Natural killer cell (primary cell): Measurements from ENCODE around the gene SLCO4A1. TPM values are rescaled to one million over a fixed set of nuclear protein-coding genes. Genes with fewer than 3 reads are reported as not detected.

Experiments
- ATAC-seq, 3 donors: fragments of 150-1000 bp in 2 of 3; fragments of 200-7000 bp in 1 of 3; cut with Tn5 transposase; 1 replicate in 1 of 3; 2 replicates in 2 of 3; pipeline ENCODE4 v1.10.0; 2021; ENCODE audit warnings: mild to moderate bottlenecking in 2 of 3, moderate library complexity in 2 of 3
- DNase-seq, 2 donors: peaks; one replicate each; pipeline versions ENCODE4 v3.0.0 to v3.0.0-alpha.2; 2013 to 2021; ENCODE audit warnings: mixed read lengths in 1 of 2
- H3K27ac ChIP-seq: one replicate; pipeline ENCODE4 v1.5.1; 2013; ENCODE audit warnings: mild to moderate bottlenecking, low read length
- H3K27me3 ChIP-seq: one replicate; pipeline ENCODE4 v1.6.1; 2013; ENCODE audit warnings: low read length; ENCODE audit not compliant: control insufficient read depth, insufficient read depth
- H3K36me3 ChIP-seq: one replicate; pipeline ENCODE4 v1.6.1; 2013; ENCODE audit warnings: low read length; ENCODE audit not compliant: control insufficient read depth, insufficient read depth
- H3K4me1 ChIP-seq: one replicate; pipeline ENCODE4 v1.6.1; 2013; ENCODE audit warnings: low read length; ENCODE audit not compliant: control insufficient read depth, insufficient read depth
- H3K4me3 ChIP-seq: one replicate; pipeline ENCODE4 v1.5.1; 2013; ENCODE audit warnings: low read length
- H3K9me3 ChIP-seq: one replicate; pipeline ENCODE4 v1.6.1; 2013; ENCODE audit warnings: low read length; ENCODE audit not compliant: control insufficient read depth, insufficient read depth
- H3K27ac Mint-ChIP-seq, 2 donors: one replicate each; pipeline ENCODE4 v1.8.0; 2022; ENCODE audit warnings: mild to moderate bottlenecking in 2 of 2, mixed read lengths in 2 of 2, moderate library complexity in 1 of 2
- H3K27me3 Mint-ChIP-seq, 2 donors: one replicate each; pipeline ENCODE4 v1.8.0; 2022; ENCODE audit warnings: low read depth in 2 of 2, mixed read lengths in 2 of 2
- H3K36me3 Mint-ChIP-seq: one replicate; pipeline ENCODE4 v1.8.0; 2022; ENCODE audit warnings: mixed read lengths
- H3K4me1 Mint-ChIP-seq, 2 donors: one replicate each; pipeline ENCODE4 v1.8.0; 2022; ENCODE audit warnings: mixed read lengths in 2 of 2
- H3K4me3 Mint-ChIP-seq: one replicate; pipeline ENCODE4 v1.8.0; 2022; ENCODE audit warnings: mild to moderate bottlenecking, moderate library complexity, mixed read lengths
- H3K9me3 Mint-ChIP-seq, 2 donors: one replicate each; pipeline ENCODE4 v1.8.0; 2022; ENCODE audit warnings: mixed read lengths in 2 of 2
- CTCF ChIP-seq: fragments of 200-600 bp; IDR thresholded peaks from one replicate; pipeline ENCODE4 v1.8.0; 2022; ENCODE audit warnings: antibody characterized with exemption
- WGBS: methylation state at CpG from one replicate; pipeline ENCODE4 v1.1.7; 2013; ENCODE audit warnings: missing lambda C conversion rate; ENCODE audit not compliant: insufficient coverage; 5-methylcytosine and 5-hydroxymethylcytosine counted together
- intact Hi-C: fragments of 100-400 bp; cut with micrococcal nuclease; formaldehyde crosslinking; loops from one replicate; pipeline ENCODE4 v1.14.2; 2022
- total RNA-seq, 4 donors: library from RNA; stranded (reverse); fragments of 120-200 nt in 1 of 4; gene quantifications; one replicate each; pipeline versions ENCODE4 v1.2.3 to v1.2.4, GENCODE V29; 2013 to 2022

Gene SLCO4A1
- total RNA-seq, 3 donors from 2014 or later (not counting 1 experiment from before 2014, with no cell fraction given): 0.59 to 1.4 (median 1.1) TPM

- Mint-ChIP-seq H3K4me1 (peaks cover 5 to 18% of the 10 kb centered on the region in 2 donors), H3K4me3 (peak overlapping the region; percentile 85), H3K36me3 (no peaks in the 10 kb centered on the region), H3K27ac (peak overlapping the region in 1 of 2 donors; percentile 17), H3K27me3 (no peaks in the 10 kb centered on the region), H3K9me3 (no peaks in the 10 kb centered on the region)
- Histone ChIP-seq H3K4me3 (peak overlapping the region; percentile 17), H3K27ac (no peak overlapping the region), H3K27me3 (peaks cover 4% of the 10 kb centered on the region), H3K9me3 (no peaks in the 10 kb centered on the region), H3K4me1 (peaks cover 37% of the 10 kb centered on the region), H3K36me3 (no peaks in the 10 kb centered on the region)
- TF ChIP-seq CTCF: no peak
- 11% methylated on average over 31 of the region's 32 CpGs for WGBS
- intact Hi-C loops: no loop called here
- DNase-seq (peak in 1 of 2 donors; percentile 23), ATAC-seq (no peak)
These were observed 817 bp upstream of the SLCO4A1 start for GRCh38 chr20:62641321-62642050.

GRCh38 chr20:62642666-62643520 is 590 bp downstream of the SLCO4A1 start:
- Mint-ChIP-seq H3K27ac (no peak overlapping the region), H3K4me3 (peak overlapping the region; percentile 64), H3K4me1 (peaks cover 5 to 18% of the 10 kb centered on the region in 2 donors), H3K27me3 (no peaks in the 10 kb centered on the region), H3K9me3 (no peaks in the 10 kb centered on the region), H3K36me3 (no peaks in the 10 kb centered on the region)
- Histone ChIP-seq H3K36me3 (no peaks in the 10 kb centered on the region), H3K9me3 (no peaks in the 10 kb centered on the region), H3K4me1 (peaks cover 37% of the 10 kb centered on the region), H3K27me3 (peaks cover 4% of the 10 kb centered on the region), H3K27ac (no peak overlapping the region), H3K4me3 (peak overlapping the region; percentile 11)
- no peak for TF ChIP-seq CTCF
- peak; percentile 27 to 55 (median 29) for ATAC-seq
- intact Hi-C loops: no loop called here
- DNase-seq: peak; percentile 44 to 73
- 3% methylated on average over 84 of the region's 84 CpGs for WGBS

GRCh38 chr20:62643521-62644043 is 1.3 kb downstream of the SLCO4A1 start:
- Mint-ChIP-seq H3K9me3 (no peaks in the 10 kb centered on the region), H3K36me3 (no peaks in the 10 kb centered on the region), H3K27me3 (no peaks in the 10 kb centered on the region), H3K4me1 (peaks cover 5 to 18% of the 10 kb centered on the region in 2 donors), H3K27ac (no peak overlapping the region), H3K4me3 (peak overlapping the region; percentile 47)
- Histone ChIP-seq H3K9me3 (no peaks in the 10 kb centered on the region), H3K27me3 (peaks cover 4% of the 10 kb centered on the region), H3K36me3 (no peaks in the 10 kb centered on the region), H3K4me1 (peaks cover 37% of the 10 kb centered on the region), H3K27ac (no peak overlapping the region), H3K4me3 (no peak overlapping the region)
- no peak for ATAC-seq
- 79% methylated on average over 14 of the region's 14 CpGs for WGBS
- no peak for TF ChIP-seq CTCF
- intact Hi-C loops: no loop called here
- DNase-seq: no peak
